ENCODE data around the gene PTPN6. TPM values are rescaled to one million over a fixed set of nuclear protein-coding genes. Genes with fewer than 3 reads are reported as not detected.
A peak's percentile ranks its signal among the peaks of the same experiment; 100 is the strongest.

PTPN6 gene
- total RNA-seq, 1 donor from 2014 or later: 70.2 TPM

DNA sequence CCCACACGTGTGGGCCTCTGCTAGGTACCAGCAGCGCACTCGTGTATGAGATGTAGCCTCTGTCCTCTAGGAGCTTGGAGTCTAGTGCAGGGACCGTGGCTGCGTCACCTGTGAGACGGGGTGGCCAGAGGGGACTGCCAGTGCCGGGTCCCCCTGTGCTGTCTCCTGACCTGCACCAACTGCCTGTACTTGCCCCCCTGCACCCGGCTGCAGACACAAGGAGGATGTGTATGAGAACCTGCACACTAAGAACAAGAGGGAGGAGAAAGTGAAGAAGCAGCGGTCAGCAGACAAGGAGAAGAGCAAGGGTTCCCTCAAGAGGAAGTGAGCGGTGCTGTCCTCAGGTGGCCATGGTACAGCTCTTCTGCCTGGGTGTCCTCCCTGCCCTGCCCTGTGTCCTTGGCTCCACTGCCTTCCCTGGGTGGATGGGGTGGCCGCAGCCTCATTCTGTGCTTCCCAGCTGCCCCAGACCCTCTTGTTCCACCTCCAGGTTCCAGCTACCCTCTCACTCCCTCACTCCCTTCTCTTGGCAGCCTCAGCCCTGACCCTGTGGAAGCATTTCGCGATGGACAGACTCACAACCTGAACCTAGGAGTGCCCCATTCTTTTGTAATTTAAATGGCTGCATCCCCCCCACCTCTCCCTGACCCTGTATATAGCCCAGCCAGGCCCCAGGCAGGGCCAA lies 9.6 kb downstream of the PTPN6 start:
- H3K27ac Mint-ChIP-seq: peak overlapping the region; percentile 99
- TF ChIP-seq, protein P1, sequence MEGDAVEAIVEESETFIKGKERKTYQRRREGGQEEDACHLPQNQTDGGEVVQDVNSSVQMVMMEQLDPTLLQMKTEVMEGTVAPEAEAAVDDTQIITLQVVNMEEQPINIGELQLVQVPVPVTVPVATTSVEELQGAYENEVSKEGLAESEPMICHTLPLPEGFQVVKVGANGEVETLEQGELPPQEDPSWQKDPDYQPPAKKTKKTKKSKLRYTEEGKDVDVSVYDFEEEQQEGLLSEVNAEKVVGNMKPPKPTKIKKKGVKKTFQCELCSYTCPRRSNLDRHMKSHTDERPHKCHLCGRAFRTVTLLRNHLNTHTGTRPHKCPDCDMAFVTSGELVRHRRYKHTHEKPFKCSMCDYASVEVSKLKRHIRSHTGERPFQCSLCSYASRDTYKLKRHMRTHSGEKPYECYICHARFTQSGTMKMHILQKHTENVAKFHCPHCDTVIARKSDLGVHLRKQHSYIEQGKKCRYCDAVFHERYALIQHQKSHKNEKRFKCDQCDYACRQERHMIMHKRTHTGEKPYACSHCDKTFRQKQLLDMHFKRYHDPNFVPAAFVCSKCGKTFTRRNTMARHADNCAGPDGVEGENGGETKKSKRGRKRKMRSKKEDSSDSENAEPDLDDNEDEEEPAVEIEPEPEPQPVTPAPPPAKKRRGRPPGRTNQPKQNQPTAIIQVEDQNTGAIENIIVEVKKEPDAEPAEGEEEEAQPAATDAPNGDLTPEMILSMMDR (IDR thresholded peaks at IDR 0.05; ENCODE audit: unreplicated experiment): no peak
- H3K27me3 Mint-ChIP-seq: no peaks in the 10 kb centered on the region

DNA sequence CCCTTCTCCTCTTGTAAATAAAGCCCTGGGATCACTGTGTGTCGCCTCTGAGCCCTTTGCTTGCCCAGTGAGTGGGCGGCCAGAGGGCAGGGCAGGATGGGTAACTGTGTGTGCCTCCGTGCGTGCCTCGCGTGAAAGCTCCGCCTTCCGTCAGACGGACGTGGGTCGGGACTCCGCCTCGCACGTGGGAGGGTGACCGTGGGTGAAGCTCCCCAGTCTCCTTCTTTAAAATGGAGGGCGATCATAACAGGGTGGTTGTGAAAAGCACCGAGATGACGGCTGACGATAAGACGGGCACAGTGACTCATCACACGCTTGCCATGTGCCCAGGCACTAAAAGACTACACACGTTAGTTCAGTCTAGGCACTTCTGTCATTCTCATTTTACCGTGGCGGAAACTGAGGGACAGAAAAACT lies 10.1 kb downstream of the PTPN6 start:
- TF ChIP-seq, protein P1 (IDR thresholded peaks at IDR 0.05; ENCODE audit: unreplicated experiment): no peak
- DNase-seq (ENCODE audit: low spot score, unreplicated experiment): no peak
- Mint-ChIP-seq H3K4me1 (ENCODE audit: low read depth) (peaks cover 38% of the 10 kb centered on the region), H3K27ac (peak overlapping the region; percentile 99), H3K36me3 (ENCODE audit: insufficient read depth) (peaks cover 21% of the 10 kb centered on the region), H3K27me3 (no peaks in the 10 kb centered on the region), H3K4me3 (ENCODE audit: low read depth) (peak overlapping the region; percentile 97), H3K9me3 (ENCODE audit: low read depth) (no peaks in the 10 kb centered on the region)

More for the DNA sequence above, 9.6 kb downstream of the PTPN6 start:
- no peaks in the 10 kb centered on the region for H3K9me3 Mint-ChIP-seq (ENCODE audit: low read depth)
- no peak for DNase-seq (ENCODE audit: low spot score, unreplicated experiment)
- peak overlapping the region; percentile 37 for H3K4me3 Mint-ChIP-seq (ENCODE audit: low read depth)
- peaks cover 19% of the 10 kb centered on the region for H3K36me3 Mint-ChIP-seq (ENCODE audit: insufficient read depth)
- peaks cover 35% of the 10 kb centered on the region for H3K4me1 Mint-ChIP-seq (ENCODE audit: low read depth)

DNA sequence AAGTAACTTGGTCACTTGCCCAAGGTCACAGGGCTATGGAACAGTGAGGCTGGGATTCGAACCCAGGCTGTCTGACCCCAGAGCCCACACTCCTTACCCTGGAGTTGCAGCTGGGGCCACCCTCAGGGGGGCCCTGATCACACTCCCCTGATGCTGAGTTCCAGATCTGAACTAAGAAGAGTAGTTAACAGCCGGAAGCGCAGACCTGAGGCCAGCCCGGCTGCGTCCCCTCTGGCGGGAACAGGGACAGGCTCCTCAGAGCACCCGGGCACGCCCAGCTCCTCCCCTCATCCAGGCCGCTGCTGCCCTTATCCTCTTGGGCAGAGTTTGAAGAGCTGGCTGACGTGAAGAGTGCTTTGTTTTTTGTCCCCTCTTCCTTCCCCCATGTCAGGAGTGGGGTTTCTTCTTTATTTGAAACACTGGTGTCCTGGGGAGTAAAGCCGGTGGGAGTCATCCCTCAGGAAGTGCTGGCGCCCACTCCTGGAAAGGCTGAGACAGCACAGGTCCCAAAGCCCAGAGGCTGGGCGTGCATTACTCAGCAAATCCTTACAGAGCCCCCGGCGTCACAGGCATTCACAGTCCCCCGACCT lies 10.6 kb downstream of the PTPN6 start:
- Mint-ChIP-seq H3K36me3 (ENCODE audit: insufficient read depth) (peaks cover 21% of the 10 kb centered on the region), H3K4me1 (ENCODE audit: low read depth) (peaks cover 38% of the 10 kb centered on the region), H3K4me3 (ENCODE audit: low read depth) (peak overlapping the region; percentile 97), H3K27me3 (no peaks in the 10 kb centered on the region), H3K27ac (peak overlapping the region; percentile 99), H3K9me3 (ENCODE audit: low read depth) (no peaks in the 10 kb centered on the region)
- peak; percentile 74 for DNase-seq (ENCODE audit: low spot score, unreplicated experiment)
- TF ChIP-seq, protein P1 (IDR thresholded peaks at IDR 0.05; ENCODE audit: unreplicated experiment): peak; percentile 69

GRCh38 chr12:6962285-6963015 lies 11.3 kb downstream of the PTPN6 start:
- TF ChIP-seq, protein P1 (IDR thresholded peaks at IDR 0.05; ENCODE audit: unreplicated experiment): no peak
- no peak for DNase-seq (ENCODE audit: low spot score, unreplicated experiment)
- Mint-ChIP-seq H3K27me3 (no peaks in the 10 kb centered on the region), H3K9me3 (ENCODE audit: low read depth) (no peaks in the 10 kb centered on the region), H3K27ac (peak overlapping the region; percentile 99), H3K36me3 (ENCODE audit: insufficient read depth) (peaks cover 19% of the 10 kb centered on the region), H3K4me1 (ENCODE audit: low read depth) (peaks cover 38% of the 10 kb centered on the region), H3K4me3 (ENCODE audit: low read depth) (peak overlapping the region; percentile 97)

- peak overlapping the region; percentile 97 for H3K4me3 Mint-ChIP-seq (ENCODE audit: low read depth)
- no peaks in the 10 kb centered on the region for H3K27me3 Mint-ChIP-seq
- peaks cover 40% of the 10 kb centered on the region for H3K4me1 Mint-ChIP-seq (ENCODE audit: low read depth)
- H3K27ac Mint-ChIP-seq: peak overlapping the region; percentile 99
- H3K36me3 Mint-ChIP-seq (ENCODE audit: insufficient read depth): peaks cover 23% of the 10 kb centered on the region
- peak; percentile 96 for DNase-seq (ENCODE audit: low spot score, unreplicated experiment)
- TF ChIP-seq, protein P1 (IDR thresholded peaks at IDR 0.05; ENCODE audit: unreplicated experiment): peak; percentile 33
- H3K9me3 Mint-ChIP-seq (ENCODE audit: low read depth): no peaks in the 10 kb centered on the region
These were observed 12.0 kb downstream of the PTPN6 start for GRCh38 chr12:6963016-6963731.
